Osteoblast (primary cell): Measurements from ENCODE around the gene MRPS31. TPM values are rescaled to one million over a fixed set of nuclear protein-coding genes. Genes with fewer than 3 reads are reported as not detected.
A peak's percentile ranks its signal among the peaks of the same experiment; 100 is the strongest.

Source experiments
- DNase-seq: peaks from one replicate; pipeline ENCODE4 v3.0.0; 2011; ENCODE audit warnings: low spot score, mixed read lengths; ENCODE audit not compliant: insufficient read length; ENCODE audit errors: missing footprints
- H2AFZ ChIP-seq: 2 replicates; pipeline ENCODE4 v1.6.0; 2011; ENCODE audit warnings: mild to moderate bottlenecking, low read length
- H3K27ac ChIP-seq: 2 replicates; pipeline ENCODE4 v1.5.1; 2011; ENCODE audit warnings: mild to moderate bottlenecking, low read depth, low read length, moderate library complexity
- H3K27me3 ChIP-seq: 2 replicates; pipeline ENCODE4 v1.6.0; 2012; ENCODE audit warnings: mild to moderate bottlenecking, control low read depth, inconsistent platforms, low read length, moderate library complexity; ENCODE audit not compliant: insufficient read depth
- H3K36me3 ChIP-seq: 2 replicates; pipeline ENCODE4 v1.5.1; 2011; ENCODE audit warnings: mild to moderate bottlenecking, low read length, control low read depth, moderate library complexity; ENCODE audit not compliant: insufficient read depth
- H3K4me1 ChIP-seq: 2 replicates; pipeline ENCODE4 v1.5.1; 2011; ENCODE audit warnings: mild to moderate bottlenecking, low read length, control low read depth, moderate library complexity; ENCODE audit not compliant: insufficient read depth
- H3K4me2 ChIP-seq: 2 replicates; pipeline ENCODE4 v1.6.0; 2011; ENCODE audit warnings: mild to moderate bottlenecking, low read length; ENCODE audit not compliant: insufficient read depth
- H3K4me3 ChIP-seq: fragments of 200-600 bp; sonication (generic); 3 replicates; pipeline ENCODE4 v1.5.1; 2012; ENCODE audit warnings: mild to moderate bottlenecking, low read length, inconsistent platforms; ENCODE audit not compliant: insufficient read depth
- H3K79me2 ChIP-seq: 2 replicates; pipeline ENCODE4 v1.6.0; 2012; ENCODE audit warnings: mild to moderate bottlenecking, low read length, control low read depth, inconsistent platforms; ENCODE audit not compliant: insufficient read depth
- H3K9me3 ChIP-seq: 2 replicates; pipeline ENCODE4 v1.5.1; 2011; ENCODE audit warnings: low read depth, low read length, control low read depth
- H4K20me1 ChIP-seq: 2 replicates; pipeline ENCODE4 v1.6.0; 2012; ENCODE audit warnings: mild to moderate bottlenecking, low read length, control low read depth; ENCODE audit not compliant: insufficient read depth
- total RNA-seq: library from RNA; depleted of rRNA; stranded (reverse); fragments of >200 nt; gene quantifications from 2 replicates; pipeline ENCODE4 v1.2.3, GENCODE V29; 2012
- TF ChIP-seq, protein P1 (sequence below): IDR thresholded peaks from 2 replicates; pipeline ENCODE4 v1.5.1; 2011; ENCODE audit warnings: mild to moderate bottlenecking, low read depth, low read length, moderate library complexity; ENCODE audit errors: extremely low read depth

MRPS31 gene
- total RNA-seq, 1 donor = 13.4 TPM

DNA sequence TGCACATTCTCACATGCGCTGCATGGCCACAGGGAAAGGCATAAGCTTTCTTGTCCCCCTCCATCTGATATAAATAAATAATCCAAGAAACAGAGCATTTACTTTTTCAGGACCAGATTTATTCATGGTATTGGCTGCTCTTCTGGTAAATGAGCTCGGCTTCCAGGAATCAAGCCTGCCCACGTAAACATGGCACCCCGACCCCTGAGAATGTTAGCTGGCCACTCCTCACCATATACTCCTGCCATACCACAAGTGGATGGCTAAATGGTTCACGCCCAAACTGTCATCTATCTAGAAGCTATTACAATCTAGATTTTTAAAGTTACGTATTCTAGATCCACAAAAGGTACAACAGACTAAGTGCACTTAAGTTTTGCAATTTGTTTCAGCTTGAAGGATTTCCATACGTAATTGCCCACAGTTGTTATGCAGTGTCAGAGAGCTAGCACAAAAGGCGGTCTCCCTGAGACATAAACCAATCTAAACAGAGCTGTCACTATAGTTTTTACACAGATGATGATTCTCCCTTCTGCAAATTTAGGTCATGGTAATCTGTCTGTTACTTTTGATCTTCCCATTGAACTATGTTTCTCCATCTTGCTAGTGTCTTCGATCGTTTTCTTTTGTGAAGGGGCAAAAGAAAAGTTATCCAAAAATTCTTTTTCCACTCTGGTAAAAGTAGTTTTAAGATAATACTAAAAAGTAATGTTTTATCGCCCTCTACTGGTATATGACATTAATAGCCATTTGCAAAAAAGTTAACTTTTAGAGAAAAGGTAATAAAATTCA, 88.3 kb downstream of the MRPS31 start:
- peak overlapping the region; percentile 42 for H3K4me2 ChIP-seq
- DNase-seq = no peak
- no peaks in the 10 kb centered on the region for H3K79me2 ChIP-seq
- no peak overlapping the region for H2AFZ ChIP-seq
- no peaks in the 10 kb centered on the region for H3K9me3 ChIP-seq
- H3K27me3 ChIP-seq = no peaks in the 10 kb centered on the region
- no peaks in the 10 kb centered on the region for H4K20me1 ChIP-seq
- no peaks in the 10 kb centered on the region for H3K36me3 ChIP-seq
- H3K4me1 ChIP-seq = no peaks in the 10 kb centered on the region
- peak overlapping the region; percentile 37 for H3K4me3 ChIP-seq
- TF ChIP-seq, protein P1, sequence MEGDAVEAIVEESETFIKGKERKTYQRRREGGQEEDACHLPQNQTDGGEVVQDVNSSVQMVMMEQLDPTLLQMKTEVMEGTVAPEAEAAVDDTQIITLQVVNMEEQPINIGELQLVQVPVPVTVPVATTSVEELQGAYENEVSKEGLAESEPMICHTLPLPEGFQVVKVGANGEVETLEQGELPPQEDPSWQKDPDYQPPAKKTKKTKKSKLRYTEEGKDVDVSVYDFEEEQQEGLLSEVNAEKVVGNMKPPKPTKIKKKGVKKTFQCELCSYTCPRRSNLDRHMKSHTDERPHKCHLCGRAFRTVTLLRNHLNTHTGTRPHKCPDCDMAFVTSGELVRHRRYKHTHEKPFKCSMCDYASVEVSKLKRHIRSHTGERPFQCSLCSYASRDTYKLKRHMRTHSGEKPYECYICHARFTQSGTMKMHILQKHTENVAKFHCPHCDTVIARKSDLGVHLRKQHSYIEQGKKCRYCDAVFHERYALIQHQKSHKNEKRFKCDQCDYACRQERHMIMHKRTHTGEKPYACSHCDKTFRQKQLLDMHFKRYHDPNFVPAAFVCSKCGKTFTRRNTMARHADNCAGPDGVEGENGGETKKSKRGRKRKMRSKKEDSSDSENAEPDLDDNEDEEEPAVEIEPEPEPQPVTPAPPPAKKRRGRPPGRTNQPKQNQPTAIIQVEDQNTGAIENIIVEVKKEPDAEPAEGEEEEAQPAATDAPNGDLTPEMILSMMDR = peak; percentile 57
- H3K27ac ChIP-seq = no peak overlapping the region

DNA sequence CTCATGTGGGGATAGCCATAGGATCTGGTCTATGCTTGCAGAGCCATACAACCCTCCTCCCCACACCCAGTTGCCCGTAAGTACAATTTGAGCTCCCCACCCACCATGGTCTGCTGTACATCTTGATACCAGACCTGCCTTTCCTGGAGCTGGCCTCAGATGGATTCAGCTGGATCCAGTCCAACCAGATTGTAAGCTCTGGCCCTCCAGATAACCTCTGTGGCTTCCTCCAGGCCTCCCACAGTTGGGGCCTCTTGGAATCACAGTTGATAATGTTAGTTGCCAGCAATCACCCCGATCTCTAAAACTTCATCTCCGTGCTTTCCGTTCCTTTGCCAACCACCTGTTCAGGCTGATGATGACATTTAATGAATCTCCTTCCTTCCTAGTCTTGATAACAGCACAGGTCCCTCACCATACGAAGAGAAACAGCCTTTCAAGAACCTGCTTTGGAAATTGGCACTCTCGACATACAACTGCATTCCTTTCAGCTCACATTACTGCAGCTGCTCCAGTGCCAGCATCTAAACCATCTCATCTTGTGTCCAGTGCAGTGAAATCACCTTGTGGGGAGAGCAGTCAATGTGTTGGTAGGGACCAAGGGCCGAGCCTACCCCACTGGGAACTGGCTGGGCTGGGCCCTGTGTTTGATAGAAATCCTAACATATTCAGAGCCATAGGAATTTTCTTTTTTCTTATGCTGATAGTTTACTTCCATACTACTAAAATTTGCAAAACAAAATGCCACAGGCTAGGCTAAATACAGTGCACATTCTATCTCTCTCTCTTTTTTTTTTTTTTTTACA, 89.4 kb downstream of the MRPS31 start:
- Histone ChIP-seq H3K4me1 (no peaks in the 10 kb centered on the region), H3K27ac (no peak overlapping the region), H3K27me3 (no peaks in the 10 kb centered on the region), H3K36me3 (no peaks in the 10 kb centered on the region), H3K4me2 (no peak overlapping the region), H2AFZ (no peak overlapping the region), H3K4me3 (no peak overlapping the region), H4K20me1 (no peaks in the 10 kb centered on the region), H3K79me2 (no peaks in the 10 kb centered on the region), H3K9me3 (no peaks in the 10 kb centered on the region)
- DNase-seq = no peak
- TF ChIP-seq, protein P1 = no peak

DNA sequence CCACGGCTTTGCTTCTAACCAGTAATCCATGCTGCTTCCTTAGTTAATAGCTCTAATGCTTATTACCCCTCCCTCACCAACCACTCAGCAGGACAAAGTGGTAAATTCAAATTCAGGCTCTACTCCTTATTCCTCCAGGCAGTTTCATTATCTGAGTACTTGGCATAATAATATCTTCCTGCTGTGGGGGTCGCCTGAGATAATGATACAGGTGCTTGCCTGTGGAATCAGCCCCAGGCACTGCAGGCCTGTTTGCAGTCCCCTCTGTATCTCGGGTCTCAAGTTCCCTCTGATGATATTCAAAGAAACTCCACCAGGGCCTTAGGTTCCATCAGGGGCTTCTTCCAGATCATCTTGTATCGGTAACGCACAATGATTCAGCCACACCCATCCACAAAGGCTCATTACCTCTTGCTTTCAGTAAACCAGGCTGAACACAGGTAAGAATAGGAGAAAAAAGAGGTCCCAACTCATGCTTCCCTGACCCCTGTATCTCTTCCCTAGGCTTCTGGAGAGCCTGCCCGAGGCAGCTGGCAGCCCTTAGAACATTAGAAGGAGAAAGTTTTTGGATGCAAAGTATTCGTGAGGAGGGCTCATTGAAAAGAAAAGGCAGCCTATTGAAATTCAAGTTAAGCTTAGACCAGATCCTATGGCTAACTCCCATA, 90.2 kb downstream of the MRPS31 start:
- Histone ChIP-seq H3K9me3 (no peaks in the 10 kb centered on the region), H4K20me1 (no peaks in the 10 kb centered on the region), H3K27ac (no peak overlapping the region), H2AFZ (no peak overlapping the region), H3K4me1 (no peaks in the 10 kb centered on the region), H3K79me2 (no peaks in the 10 kb centered on the region), H3K27me3 (no peaks in the 10 kb centered on the region), H3K4me3 (no peak overlapping the region), H3K4me2 (no peak overlapping the region), H3K36me3 (no peaks in the 10 kb centered on the region)
- TF ChIP-seq, protein P1 = no peak
- no peak for DNase-seq

DNA sequence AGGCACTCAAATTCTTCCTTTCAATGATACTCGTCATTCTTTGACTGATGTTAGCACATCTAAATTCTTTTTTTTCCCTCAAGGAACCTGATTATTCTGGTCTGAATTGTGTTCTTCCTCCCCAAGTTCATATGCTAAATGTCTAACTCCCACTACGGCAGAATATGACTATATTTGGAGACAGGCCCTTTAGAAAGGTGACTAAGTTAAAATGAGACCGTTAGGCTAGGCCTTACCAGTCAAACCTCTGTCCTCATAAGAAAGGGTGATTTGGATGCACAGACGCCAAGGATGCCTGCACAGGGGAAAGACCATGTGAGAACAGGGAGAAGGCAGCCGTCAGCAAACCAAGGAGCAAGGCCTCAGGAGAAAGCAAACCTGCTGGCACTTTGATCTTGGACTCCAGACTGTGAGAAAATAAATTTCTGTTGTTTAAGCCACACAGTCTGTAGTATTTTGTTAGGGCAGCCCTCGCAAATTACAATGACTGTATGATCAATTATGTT, 91.5 kb downstream of the MRPS31 start:
- Histone ChIP-seq H3K4me2 (no peak overlapping the region), H3K4me1 (no peaks in the 10 kb centered on the region), H3K4me3 (no peak overlapping the region), H3K79me2 (no peaks in the 10 kb centered on the region), H4K20me1 (no peaks in the 10 kb centered on the region), H3K9me3 (no peaks in the 10 kb centered on the region), H3K36me3 (no peaks in the 10 kb centered on the region), H3K27me3 (no peaks in the 10 kb centered on the region), H3K27ac (no peak overlapping the region), H2AFZ (no peak overlapping the region)
- TF ChIP-seq, protein P1 = no peak
- no peak for DNase-seq
